ENCODE results near the gene TCF25. TPM values are rescaled to one million over a fixed set of nuclear protein-coding genes. Genes with fewer than 3 reads are reported as not detected.
"Not testable (repeated sequence)": the region's sequence is repeated elsewhere in the genome, so short reads cannot be mapped to it uniquely, and the experiment has no call there.

Gene TCF25
- total RNA-seq, 1 experiment from 2014 or later = 155 TPM

- no peak for TF ChIP-seq USF1 (CRISPR knock-in tag; IDR thresholded peaks at IDR 0.05)
- 0 out of 2 replicates have a peak, but pooled peaks have one; percentile 21 for TF ChIP-seq CREM (CRISPR knock-in tag; IDR thresholded peaks at IDR 0.05)
- TF ChIP-seq ATF3 (CRISPR knock-in tag; conservative IDR thresholded peaks at IDR 0.05) = no peak
- TF ChIP-seq RORB (CRISPR knock-in tag; IDR thresholded peaks at IDR 0.05) = no peak
- TF ChIP-seq MLX (CRISPR knock-in tag; IDR thresholded peaks at IDR 0.05) = no peak
- TF ChIP-seq CDX4 (CRISPR knock-in tag; IDR thresholded peaks at IDR 0.05; ENCODE audit: borderline replicate concordance) = no peak
- peak; percentile 23; the same call in 1 of the 2 replicates for TF ChIP-seq MYBL2 (CRISPR knock-in tag; IDR thresholded peaks at IDR 0.05)
- TF ChIP-seq JUN (CRISPR knock-in tag; IDR thresholded peaks at IDR 0.05) = 0 out of 2 replicates have a peak, but pooled peaks have one; percentile 14
- no peak for TF ChIP-seq GRHL2 (CRISPR knock-in tag; IDR thresholded peaks at IDR 0.05; ENCODE audit: insufficient replicate concordance, severe bottlenecking)
- no peak; the same call in 1 of the 2 replicates for TF ChIP-seq E2F5 (CRISPR knock-in tag; IDR thresholded peaks at IDR 0.05)
- peak; percentile 50; the same call in 1 of the 2 replicates for TF ChIP-seq KAT7 (CRISPR knock-in tag; IDR thresholded peaks at IDR 0.05; ENCODE audit: borderline replicate concordance)
Measured at GRCh38 chr16:89873109-89873971, at the start of gene TCF25 (continued).

- POLR2A ChIA-PET; H3K27ac Mint-ChIP-seq; H3K4me3 Mint-ChIP-seq; H3K27me3 Mint-ChIP-seq (ENCODE audit: low read depth); H3K9me3 Mint-ChIP-seq; ATAC-seq; DNase-seq (ENCODE audit: low spot score): not testable (repeated sequence)
- Mint-ChIP-seq H3K4me1 (peaks cover 30% of the 10 kb centered on the region), H3K36me3 (peaks cover 11% of the 10 kb centered on the region)
- CTCF ChIA-PET = interaction anchor here (1.2 to 1.3 kb wide), 2 partner anchors 37 to 86 kb away, joined by 3 to 4 read pairs; no protein-coding TSS in a partner anchor
- TF ChIP-seq GABPB1 (CRISPR knock-in tag; IDR thresholded peaks at IDR 0.05) = peak; percentile 24; the same call in 1 of the 2 replicates
Measured at GRCh38 chr16:89823824-89824148, 49.6 kb upstream of the TCF25 start.

- H3K27me3 Mint-ChIP-seq (ENCODE audit: low read depth) = no peaks in the 10 kb centered on the region; the same call in 1 of the 2 replicates
- ChIA-PET CTCF (no interaction called here), POLR2A (interaction anchor here (0.7 kb wide), 1 partner anchor 10 kb away, joined by 5 read pairs; the partner anchor contains the start of gene FANCA)
- DNase-seq (ENCODE audit: low spot score) (no peak), ATAC-seq (no peak)
- H3K27ac Mint-ChIP-seq = no peak overlapping the region
- H3K36me3 Mint-ChIP-seq = peaks cover 4% of the 10 kb centered on the region; the same call in 1 of the 2 replicates
- peak overlapping the region; percentile 78 for H3K4me3 Mint-ChIP-seq
- peaks cover 33% of the 10 kb centered on the region for H3K4me1 Mint-ChIP-seq
- no peaks in the 10 kb centered on the region for H3K9me3 Mint-ChIP-seq
- TF ChIP-seq NFYB (CRISPR knock-in tag; conservative IDR thresholded peaks at IDR 0.05; ENCODE audit: low read depth) (no peak), ZMAT4 (CRISPR knock-in tag; IDR thresholded peaks at IDR 0.05) (no peak), MLX (CRISPR knock-in tag; IDR thresholded peaks at IDR 0.05) (no peak), SP1 (CRISPR knock-in tag; conservative IDR thresholded peaks at IDR 0.05) (no peak), ZNF532 (CRISPR knock-in tag; IDR thresholded peaks at IDR 0.05; ENCODE audit: borderline replicate concordance) (no peak), MXD4 (CRISPR knock-in tag; IDR thresholded peaks at IDR 0.05; ENCODE audit: borderline replicate concordance) (no peak), FOXJ3 (CRISPR knock-in tag; IDR thresholded peaks at IDR 0.05; ENCODE audit: borderline replicate concordance) (no peak), ERG (CRISPR knock-in tag; IDR thresholded peaks at IDR 0.05) (no peak)
Measured at GRCh38 chr16:89826531-89827382, 46.6 kb upstream of the TCF25 start.
